Left lung (tissue), 10 donors: ENCODE results near the gene PRKCG. TPM values are rescaled to one million over a fixed set of nuclear protein-coding genes. Genes with fewer than 3 reads are reported as not detected.

Experiments
- ATAC-seq: fragments of 200-7000 bp; cut with Tn5 transposase; one replicate; pipeline ENCODE4 v1.9.1; 2020; ENCODE audit warnings: moderate library complexity
- DNase-seq, 4 donors: peaks; one replicate each; pipeline ENCODE4 v3.0.0-alpha.2; 2013 to 2020
- H3K27ac ChIP-seq, 2 donors: fragments of 200-600 bp; sonication (generic) in 1 of 2; one replicate each; pipeline versions ENCODE4 v1.5.0 to v1.8.0; 2020 to 2021
- H3K27me3 ChIP-seq, 2 donors: fragments of 200-600 bp; sonication (generic) in 1 of 2; one replicate each; pipeline versions ENCODE4 v1.5.0 to v1.8.0; 2020 to 2021
- H3K36me3 ChIP-seq, 2 donors: fragments of 200-600 bp; sonication (generic) in 1 of 2; one replicate each; pipeline versions ENCODE4 v1.5.0 to v1.8.0; 2020 to 2021
- H3K4me1 ChIP-seq, 2 donors: fragments of 200-600 bp; one replicate each; pipeline ENCODE4 v1.8.0; 2021
- H3K4me3 ChIP-seq, 2 donors: fragments of 200-600 bp; sonication (generic) in 1 of 2; one replicate each; pipeline versions ENCODE4 v1.5.0 to v1.8.0; 2020 to 2021; ENCODE audit warnings: mild to moderate bottlenecking in 1 of 2
- H3K9me3 ChIP-seq, 2 donors: fragments of 200-600 bp; sonication (generic) in 1 of 2; one replicate each; pipeline versions ENCODE4 v1.5.0 to v1.8.0; 2020 to 2021
- CTCF ChIP-seq, 2 donors: fragments of 200-600 bp; sonication (generic) in 1 of 2; IDR thresholded peaks; one replicate each; pipeline versions ENCODE4 v1.5.0 to v1.8.0; 2021; ENCODE audit warnings: antibody characterized with exemption in 2 of 2
- intact Hi-C, 2 donors: fragments of 100-400 bp; cut with DNase I; formaldehyde crosslinking; loops; one replicate each; pipeline versions ENCODE4 v1.11.2 to v1.14.2; 2022
- polyA plus RNA-seq, 6 donors: library from polyadenylated mRNA; unstranded; fragments of 120-200 nt; gene quantifications; one replicate each; pipeline ENCODE4 v1.2.1, GENCODE V29; 2013; ENCODE audit not compliant: insufficient read length in 6 of 6
- total RNA-seq, 2 donors: library from RNA; stranded (reverse); fragmentation: NEBNext Ultra II Directional; extraction: Animal tissue kit (Norgen Biotek cat#: 25700); gene quantifications; one replicate each; pipeline ENCODE4 v1.2.1, GENCODE V29; 2021
- donor health status: DM: no; HTN: yes; CAD: no.
- donor health status: DM: no; HTN: no; CAD: no.

Gene PRKCG
- total and polyA plus RNA-seq, 8 donors, result 0.10 to 0.78 (median 0.18) TPM; not detected in 3

GRCh38 chr19:53849237-53849676, 32.7 kb upstream of the PRKCG start:
- Histone ChIP-seq H3K27ac (peak overlapping the region; percentile 39 to 85), H3K9me3 (no peaks in the 10 kb centered on the region), H3K4me3 (peak overlapping the region in 1 of 2 donors; percentile 5), H3K4me1 (peaks cover 2 to 71% of the 10 kb centered on the region in 2 donors), H3K27me3 (no peaks in the 10 kb centered on the region), H3K36me3 (no peaks in the 10 kb centered on the region)
- DNase-seq (no peak), ATAC-seq (peak; percentile 46)
- TF ChIP-seq CTCF (IDR thresholded peaks at IDR 0.05), result no peak
- intact Hi-C loops, result no loop called here

DNA sequence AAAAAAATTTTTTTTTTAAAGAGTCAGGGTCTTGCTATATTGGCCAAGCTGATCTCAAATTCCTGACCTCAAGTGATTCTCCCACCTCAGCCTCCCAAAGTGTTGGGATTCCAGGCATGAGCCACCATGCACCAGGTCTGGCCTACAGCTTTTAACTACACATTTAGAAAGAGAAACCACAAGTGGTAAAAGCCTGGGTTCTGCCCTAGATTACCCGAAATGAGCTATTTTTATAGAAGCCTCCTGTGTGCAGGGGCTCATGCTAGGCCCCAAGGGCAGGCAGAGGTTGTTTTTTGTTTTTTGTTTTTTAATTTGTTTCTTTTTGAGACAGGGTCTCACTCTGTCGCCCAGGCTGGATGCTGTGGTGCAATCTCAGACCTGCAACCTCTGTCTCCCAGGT, 28.3 kb upstream of the PRKCG start:
- Histone ChIP-seq H3K9me3 (no peaks in the 10 kb centered on the region), H3K36me3 (no peaks in the 10 kb centered on the region), H3K4me1 (peaks cover 2 to 38% of the 10 kb centered on the region in 2 donors), H3K27ac (no peak overlapping the region), H3K4me3 (no peak overlapping the region), H3K27me3 (peaks cover 0 to 4% of the 10 kb centered on the region in 2 donors)
- ATAC-seq (no peak), DNase-seq (no peak)
- no peak for TF ChIP-seq CTCF (IDR thresholded peaks at IDR 0.05)
- intact Hi-C loops, result no loop called here

- no peaks in the 10 kb centered on the region for H3K36me3 ChIP-seq
- H3K4me3 ChIP-seq, result no peak overlapping the region
- no peak for TF ChIP-seq CTCF (IDR thresholded peaks at IDR 0.05)
- no peaks in the 10 kb centered on the region for H3K9me3 ChIP-seq
- DNase-seq (no peak), ATAC-seq (no peak)
- no peak overlapping the region for H3K27ac ChIP-seq
- H3K27me3 ChIP-seq, result no peaks in the 10 kb centered on the region
- peaks cover 0 to 30% of the 10 kb centered on the region in 2 donors for H3K4me1 ChIP-seq
- intact Hi-C loops, result no loop called here
Observed at GRCh38 chr19:53864308-53864836, 17.6 kb upstream of the PRKCG start.

- H3K4me1 ChIP-seq, result peaks cover 0 to 34% of the 10 kb centered on the region in 2 donors
- ATAC-seq (no peak), DNase-seq (no peak)
- peak overlapping the region in 1 of 2 donors; percentile 83 for H3K4me3 ChIP-seq
- intact Hi-C loops, result no loop called here
- no peaks in the 10 kb centered on the region for H3K9me3 ChIP-seq
- no peaks in the 10 kb centered on the region for H3K36me3 ChIP-seq
- no peaks in the 10 kb centered on the region for H3K27me3 ChIP-seq
- peak overlapping the region; percentile 89 to 95 for H3K27ac ChIP-seq
- TF ChIP-seq CTCF (IDR thresholded peaks at IDR 0.05), result no peak
Observed at GRCh38 chr19:53865523-53865917, 16.5 kb upstream of the PRKCG start.

- Histone ChIP-seq H3K4me3 (peak overlapping the region; percentile 21 to 83), H3K9me3 (no peaks in the 10 kb centered on the region), H3K27ac (peak overlapping the region; percentile 89 to 95), H3K36me3 (no peaks in the 10 kb centered on the region), H3K4me1 (peaks cover 3 to 40% of the 10 kb centered on the region in 2 donors), H3K27me3 (no peaks in the 10 kb centered on the region)
- no peak for TF ChIP-seq CTCF (IDR thresholded peaks at IDR 0.05)
- intact Hi-C loops, result no loop called here
- peak; percentile 74 to 96 (median 84) for DNase-seq
- peak; percentile 37 for ATAC-seq
Observed at GRCh38 chr19:53865918-53866864, 15.8 kb upstream of the PRKCG start.
